Tibial nerve (tissue), 4 donors: ENCODE measurements around the gene ALAS1.

ENCODE experiments used
- EP300 ChIP-seq, 2 donors: sonication (generic); formaldehyde crosslinking; IDR thresholded peaks; one replicate each; pipeline ENCODE4 v1.6.1; 2017; ENCODE audit warnings: antibody characterized with exemption in 2 of 2, mild to moderate bottlenecking in 1 of 2
- POLR2A ChIP-seq, 2 donors: fragments of 450-650 bp; IDR thresholded peaks; one replicate each; pipeline ENCODE4 v1.6.1; 2017; ENCODE audit warnings: antibody characterized with exemption in 2 of 2, mild to moderate bottlenecking in 2 of 2, moderate library complexity in 2 of 2
- TF ChIP-seq, protein P1 (sequence below), 5 experiments: fragments of 200-600 bp in 3 of 5; fragments of 450-650 bp in 2 of 5; sonication (generic) in 3 of 5; IDR thresholded peaks; one replicate each; pipeline ENCODE4 v1.5.1; 2016 to 2019; ENCODE audit warnings: antibody characterized with exemption in 5 of 5, mild to moderate bottlenecking in 3 of 5, moderate library complexity in 2 of 5

DNA sequence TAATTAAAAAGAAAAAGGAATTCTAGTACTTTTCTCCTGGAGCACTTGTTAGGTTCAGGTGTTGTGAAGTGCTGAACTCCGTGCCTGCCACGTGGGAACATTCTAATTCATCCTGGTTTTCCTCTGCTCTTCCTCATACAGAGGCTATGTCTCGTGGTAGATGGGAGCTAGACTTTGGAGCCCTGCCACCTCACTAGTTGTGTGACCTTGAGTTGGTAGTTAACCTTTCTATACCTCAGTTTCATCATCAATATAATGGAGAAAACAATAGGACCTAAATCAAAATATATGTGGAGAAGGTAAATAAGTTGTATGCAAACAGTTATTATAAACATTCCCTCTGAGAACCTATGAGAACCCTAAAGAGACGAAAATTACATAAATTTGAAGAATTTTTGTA is 10.6 kb downstream of the ALAS1 start:
- TF ChIP-seq POLR2A (IDR thresholded peaks at IDR 0.05) (no peak), EP300 (IDR thresholded peaks at IDR 0.05) (no peak)
- TF ChIP-seq, protein P1, sequence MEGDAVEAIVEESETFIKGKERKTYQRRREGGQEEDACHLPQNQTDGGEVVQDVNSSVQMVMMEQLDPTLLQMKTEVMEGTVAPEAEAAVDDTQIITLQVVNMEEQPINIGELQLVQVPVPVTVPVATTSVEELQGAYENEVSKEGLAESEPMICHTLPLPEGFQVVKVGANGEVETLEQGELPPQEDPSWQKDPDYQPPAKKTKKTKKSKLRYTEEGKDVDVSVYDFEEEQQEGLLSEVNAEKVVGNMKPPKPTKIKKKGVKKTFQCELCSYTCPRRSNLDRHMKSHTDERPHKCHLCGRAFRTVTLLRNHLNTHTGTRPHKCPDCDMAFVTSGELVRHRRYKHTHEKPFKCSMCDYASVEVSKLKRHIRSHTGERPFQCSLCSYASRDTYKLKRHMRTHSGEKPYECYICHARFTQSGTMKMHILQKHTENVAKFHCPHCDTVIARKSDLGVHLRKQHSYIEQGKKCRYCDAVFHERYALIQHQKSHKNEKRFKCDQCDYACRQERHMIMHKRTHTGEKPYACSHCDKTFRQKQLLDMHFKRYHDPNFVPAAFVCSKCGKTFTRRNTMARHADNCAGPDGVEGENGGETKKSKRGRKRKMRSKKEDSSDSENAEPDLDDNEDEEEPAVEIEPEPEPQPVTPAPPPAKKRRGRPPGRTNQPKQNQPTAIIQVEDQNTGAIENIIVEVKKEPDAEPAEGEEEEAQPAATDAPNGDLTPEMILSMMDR (IDR thresholded peaks at IDR 0.05), result no peak
